HEK293 (cell line): ENCODE measurements around the gene C2orf76.

Experiments used
- BCL11B ChIP-seq: fragments of 450-650 bp; formaldehyde crosslinking; IDR thresholded peaks from 2 replicates; pipeline ENCODE4 v1.5.1; 2016; ENCODE audit warnings: low read depth, missing biosample characterization, missing genetic modification characterization
- GLIS2 ChIP-seq: fragments of 450-650 bp; formaldehyde crosslinking; IDR thresholded peaks from 2 replicates; pipeline ENCODE4 v1.5.1; 2016; ENCODE audit warnings: missing biosample characterization, missing genetic modification characterization
- KLF10 ChIP-seq: fragments of 450-650 bp; IDR thresholded peaks from 2 replicates; pipeline ENCODE4 v1.5.1; 2018; ENCODE audit warnings: missing biosample characterization, mild to moderate bottlenecking, missing genetic modification characterization
- PRDM1 ChIP-seq: fragments of 450-650 bp; formaldehyde crosslinking; IDR thresholded peaks from 2 replicates; pipeline ENCODE4; 2016; ENCODE audit warnings: missing biosample characterization, missing genetic modification characterization
- SETDB1 ChIP-seq: IDR thresholded peaks from one replicate; pipeline ENCODE4 v1.6.1; 2017; ENCODE audit warnings: mild to moderate bottlenecking, low read length, moderate library complexity, mixed read lengths; ENCODE audit not compliant: insufficient read length
- SP2 ChIP-seq: fragments of 450-650 bp; formaldehyde crosslinking; IDR thresholded peaks from 2 replicates; pipeline ENCODE4 v1.5.1; 2016; ENCODE audit warnings: missing biosample characterization, missing genetic modification characterization
- SP7 ChIP-seq: fragments of 450-650 bp; formaldehyde crosslinking; IDR thresholded peaks from 2 replicates; pipeline ENCODE4 v1.5.1; 2016; ENCODE audit warnings: missing biosample characterization, missing genetic modification characterization
- TRIM28 ChIP-seq: IDR thresholded peaks from 2 replicates; pipeline ENCODE4 v1.6.1; 2011; ENCODE audit warnings: low read length, control low read depth, borderline replicate concordance
- YY2 ChIP-seq: fragments of 450-650 bp; formaldehyde crosslinking; IDR thresholded peaks from 2 replicates; pipeline ENCODE4 v1.5.1; 2016; ENCODE audit warnings: missing biosample characterization, missing genetic modification characterization
- ZBTB11 ChIP-seq: fragments of 450-650 bp; formaldehyde crosslinking; conservative IDR thresholded peaks from 2 replicates; pipeline ENCODE4 v1.5.1; 2016; ENCODE audit warnings: low read depth, missing biosample characterization, missing genetic modification characterization
- ZBTB44 ChIP-seq: fragments of 450-650 bp; IDR thresholded peaks from 2 replicates; pipeline ENCODE4 v1.5.1; 2018; ENCODE audit warnings: missing biosample characterization, mild to moderate bottlenecking, missing genetic modification characterization
- ZFP69B ChIP-seq: fragments of 450-650 bp; formaldehyde crosslinking; IDR thresholded peaks from 2 replicates; pipeline ENCODE4 v1.5.1; 2016; ENCODE audit warnings: missing biosample characterization, missing genetic modification characterization
- ZNF2 ChIP-seq: fragments of 450-650 bp; formaldehyde crosslinking; IDR thresholded peaks from 2 replicates; pipeline ENCODE4 v1.5.1; 2016; ENCODE audit warnings: missing biosample characterization, missing genetic modification characterization
- ZNF214 ChIP-seq: fragments of 450-650 bp; formaldehyde crosslinking; IDR thresholded peaks from 2 replicates; pipeline ENCODE4 v1.5.1; 2017; ENCODE audit warnings: missing biosample characterization, mild to moderate bottlenecking, missing genetic modification characterization, borderline replicate concordance
- ZNF266 ChIP-seq: fragments of 450-650 bp; formaldehyde crosslinking; IDR thresholded peaks from 2 replicates; pipeline ENCODE4 v1.5.1; 2016; ENCODE audit warnings: missing biosample characterization, missing genetic modification characterization, low read depth
- ZNF302 ChIP-seq: fragments of 450-650 bp; formaldehyde crosslinking; IDR thresholded peaks from 2 replicates; pipeline ENCODE4 v1.5.1; 2016; ENCODE audit warnings: missing biosample characterization, missing genetic modification characterization, low read depth
- ZNF391 ChIP-seq: fragments of 450-650 bp; formaldehyde crosslinking; IDR thresholded peaks from 2 replicates; pipeline ENCODE4 v1.5.1; 2016; ENCODE audit warnings: low read depth, missing biosample characterization, missing genetic modification characterization, borderline replicate concordance
- ZNF48 ChIP-seq: fragments of 450-650 bp; formaldehyde crosslinking; IDR thresholded peaks from 2 replicates; pipeline ENCODE4 v1.5.1; 2016; ENCODE audit warnings: missing biosample characterization, missing genetic modification characterization
- ZNF513 ChIP-seq: fragments of 450-650 bp; IDR thresholded peaks from 2 replicates; pipeline ENCODE4 v1.5.1; 2018; ENCODE audit warnings: missing biosample characterization, missing genetic modification characterization
- ZNF658 ChIP-seq: fragments of 450-650 bp; formaldehyde crosslinking; IDR thresholded peaks from 2 replicates; pipeline ENCODE4; 2016; ENCODE audit warnings: missing biosample characterization, missing genetic modification characterization
- ZNF792 ChIP-seq: fragments of 450-650 bp; formaldehyde crosslinking; IDR thresholded peaks from 2 replicates; pipeline ENCODE4 v1.5.1; 2016; ENCODE audit warnings: missing biosample characterization, missing genetic modification characterization
- ZSCAN23 ChIP-seq: fragments of 450-650 bp; formaldehyde crosslinking; IDR thresholded peaks from 2 replicates; pipeline ENCODE4 v1.5.1; 2016; ENCODE audit warnings: missing biosample characterization, missing genetic modification characterization
- ZSCAN4 ChIP-seq: fragments of 450-650 bp; formaldehyde crosslinking; IDR thresholded peaks from 2 replicates; pipeline ENCODE4 v1.5.1; 2017; ENCODE audit warnings: missing biosample characterization, missing genetic modification characterization
- TF ChIP-seq, protein P1 (sequence below): fragments of 450-650 bp; formaldehyde crosslinking; IDR thresholded peaks from 2 replicates; pipeline ENCODE4 v1.5.0; 2017; ENCODE audit warnings: missing biosample characterization, missing genetic modification characterization, borderline replicate concordance
- TF ChIP-seq, protein P2 (sequence below): fragments of 450-650 bp; formaldehyde crosslinking; IDR thresholded peaks from 2 replicates; pipeline ENCODE4 v1.5.1; 2016; ENCODE audit warnings: missing biosample characterization, missing genetic modification characterization

C2orf76 gene

GRCh38 chr2:119366649-119367471, at the start of gene C2orf76, which contains the start of gene DBI (continued):
- TF ChIP-seq ZBTB44 (tag by site-specific recombination), result no peak
- TF ChIP-seq YY2 (tag by site-specific recombination), result no peak
- peak; percentile 89 for TF ChIP-seq SP2 (tag by site-specific recombination)
- TF ChIP-seq PRDM1 (tag by site-specific recombination), result no peak
- TF ChIP-seq BCL11B (tag by site-specific recombination), result no peak
- TF ChIP-seq SETDB1, result no peak
- no peak for TF ChIP-seq ZNF302
- TF ChIP-seq ZNF266 (tag by site-specific recombination), result no peak
- peak; percentile 64 for TF ChIP-seq ZBTB11 (tag by site-specific recombination)
- TF ChIP-seq GLIS2 (tag by site-specific recombination), result no peak
- TF ChIP-seq ZSCAN4 (tag by site-specific recombination), result no peak
- TF ChIP-seq ZFP69B (tag by site-specific recombination), result 0 out of 2 replicates have a peak, but pooled peaks have one; percentile 21
- TF ChIP-seq SP7 (tag by site-specific recombination), result 0 out of 2 replicates have a peak, but pooled peaks have one; percentile 34
- TF ChIP-seq ZNF792 (tag by site-specific recombination), result no peak
- TF ChIP-seq, protein P1, sequence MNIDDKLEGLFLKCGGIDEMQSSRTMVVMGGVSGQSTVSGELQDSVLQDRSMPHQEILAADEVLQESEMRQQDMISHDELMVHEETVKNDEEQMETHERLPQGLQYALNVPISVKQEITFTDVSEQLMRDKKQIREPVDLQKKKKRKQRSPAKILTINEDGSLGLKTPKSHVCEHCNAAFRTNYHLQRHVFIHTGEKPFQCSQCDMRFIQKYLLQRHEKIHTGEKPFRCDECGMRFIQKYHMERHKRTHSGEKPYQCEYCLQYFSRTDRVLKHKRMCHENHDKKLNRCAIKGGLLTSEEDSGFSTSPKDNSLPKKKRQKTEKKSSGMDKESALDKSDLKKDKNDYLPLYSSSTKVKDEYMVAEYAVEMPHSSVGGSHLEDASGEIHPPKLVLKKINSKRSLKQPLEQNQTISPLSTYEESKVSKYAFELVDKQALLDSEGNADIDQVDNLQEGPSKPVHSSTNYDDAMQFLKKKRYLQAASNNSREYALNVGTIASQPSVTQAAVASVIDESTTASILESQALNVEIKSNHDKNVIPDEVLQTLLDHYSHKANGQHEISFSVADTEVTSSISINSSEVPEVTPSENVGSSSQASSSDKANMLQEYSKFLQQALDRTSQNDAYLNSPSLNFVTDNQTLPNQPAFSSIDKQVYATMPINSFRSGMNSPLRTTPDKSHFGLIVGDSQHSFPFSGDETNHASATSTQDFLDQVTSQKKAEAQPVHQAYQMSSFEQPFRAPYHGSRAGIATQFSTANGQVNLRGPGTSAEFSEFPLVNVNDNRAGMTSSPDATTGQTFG (tag by site-specific recombination), result no peak
- TF ChIP-seq ZSCAN23 (tag by site-specific recombination), result no peak
- TF ChIP-seq, protein P2, sequence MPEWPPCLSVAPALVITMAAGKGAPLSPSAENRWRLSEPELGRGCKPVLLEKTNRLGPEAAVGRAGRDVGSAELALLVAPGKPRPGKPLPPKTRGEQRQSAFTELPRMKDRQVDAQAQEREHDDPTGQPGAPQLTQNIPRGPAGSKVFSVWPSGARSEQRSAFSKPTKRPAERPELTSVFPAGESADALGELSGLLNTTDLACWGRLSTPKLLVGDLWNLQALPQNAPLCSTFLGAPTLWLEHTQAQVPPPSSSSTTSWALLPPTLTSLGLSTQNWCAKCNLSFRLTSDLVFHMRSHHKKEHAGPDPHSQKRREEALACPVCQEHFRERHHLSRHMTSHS (tag by site-specific recombination), result no peak
- no peak for TF ChIP-seq ZNF658 (tag by site-specific recombination)
- peak; percentile 96 for TF ChIP-seq KLF10 (tag by site-specific recombination)
- no peak for TF ChIP-seq ZNF391 (tag by site-specific recombination)
- no peak for TF ChIP-seq ZNF214
- TF ChIP-seq ZNF513, result no peak
- 0 out of 2 replicates have a peak, but pooled peaks have one; percentile 13 for TF ChIP-seq ZNF2
- TF ChIP-seq TRIM28, result no peak
- no peak for TF ChIP-seq ZNF48 (tag by site-specific recombination)
